Left ventricle myocardium inferior (tissue), 1 donor: ENCODE measurements around the gene SNAP29. TPM values are rescaled to one million over a fixed set of nuclear protein-coding genes. Genes with fewer than 3 reads are reported as not detected.
"Not testable (repeated sequence)": the region's sequence is repeated elsewhere in the genome, so short reads cannot be mapped to it uniquely, and the experiment has no call there.

Experiments
- DNase-seq: peaks from one replicate; pipeline ENCODE4 v3.0.0-alpha.2; 2020
- H3K27ac ChIP-seq: fragments of 200-600 bp; replicated peaks from 2 replicates; pipeline ENCODE4 v1.8.0; 2021
- H3K27me3 ChIP-seq: fragments of 200-600 bp; 2 replicates; pipeline ENCODE4 v1.8.0; 2021; ENCODE audit warnings: low read depth
- H3K36me3 ChIP-seq: fragments of 200-600 bp; 2 replicates; pipeline ENCODE4 v1.8.0; 2021
- H3K4me1 ChIP-seq: fragments of 200-600 bp; 2 replicates; pipeline ENCODE4 v1.8.0; 2021
- H3K4me3 ChIP-seq: fragments of 200-600 bp; 2 replicates; pipeline ENCODE4 v1.8.0; 2021; ENCODE audit warnings: mild to moderate bottlenecking, moderate library complexity
- H3K9me3 ChIP-seq: fragments of 200-600 bp; replicated peaks from 2 replicates; pipeline ENCODE4 v1.8.0; 2021
- intact Hi-C: fragments of 100-400 bp; cut with micrococcal nuclease; formaldehyde crosslinking; loops from one replicate; pipeline ENCODE4 v1.11.0; 2022
- total RNA-seq: library from RNA; stranded (reverse); fragmentation: NEBNext Ultra II Directional; extraction: Animal tissue kit (Norgen Biotek cat#: 25700); gene quantifications from one replicate; pipeline ENCODE4 v1.2.1, GENCODE V29; 2021
- TF ChIP-seq, protein P1 (sequence below): fragments of 200-600 bp; IDR thresholded peaks from 2 replicates; pipeline ENCODE4 v1.8.0; 2021; ENCODE audit warnings: antibody characterized with exemption, mild to moderate bottlenecking, borderline replicate concordance
- donor health status: DM: no; HTN: yes; CAD: no; lungs with severe emphysema.

SNAP29 gene
- total RNA-seq, 1 donor from 2014 or later: 25.8 TPM

GRCh38 chr22:20903093-20903492, 44.3 kb downstream of the SNAP29 start:
- TF ChIP-seq, protein P1, sequence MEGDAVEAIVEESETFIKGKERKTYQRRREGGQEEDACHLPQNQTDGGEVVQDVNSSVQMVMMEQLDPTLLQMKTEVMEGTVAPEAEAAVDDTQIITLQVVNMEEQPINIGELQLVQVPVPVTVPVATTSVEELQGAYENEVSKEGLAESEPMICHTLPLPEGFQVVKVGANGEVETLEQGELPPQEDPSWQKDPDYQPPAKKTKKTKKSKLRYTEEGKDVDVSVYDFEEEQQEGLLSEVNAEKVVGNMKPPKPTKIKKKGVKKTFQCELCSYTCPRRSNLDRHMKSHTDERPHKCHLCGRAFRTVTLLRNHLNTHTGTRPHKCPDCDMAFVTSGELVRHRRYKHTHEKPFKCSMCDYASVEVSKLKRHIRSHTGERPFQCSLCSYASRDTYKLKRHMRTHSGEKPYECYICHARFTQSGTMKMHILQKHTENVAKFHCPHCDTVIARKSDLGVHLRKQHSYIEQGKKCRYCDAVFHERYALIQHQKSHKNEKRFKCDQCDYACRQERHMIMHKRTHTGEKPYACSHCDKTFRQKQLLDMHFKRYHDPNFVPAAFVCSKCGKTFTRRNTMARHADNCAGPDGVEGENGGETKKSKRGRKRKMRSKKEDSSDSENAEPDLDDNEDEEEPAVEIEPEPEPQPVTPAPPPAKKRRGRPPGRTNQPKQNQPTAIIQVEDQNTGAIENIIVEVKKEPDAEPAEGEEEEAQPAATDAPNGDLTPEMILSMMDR: no peak
- Histone ChIP-seq H3K9me3 (no peaks in the 10 kb centered on the region), H3K27me3 (no peaks in the 10 kb centered on the region), H3K27ac (no peak overlapping the region), H3K36me3 (no peaks in the 10 kb centered on the region), H3K4me3 (no peak overlapping the region), H3K4me1 (no peaks in the 10 kb centered on the region)
- DNase-seq: no peak
- intact Hi-C loops: no loop called here

- no peaks in the 10 kb centered on the region for H3K9me3 ChIP-seq
- TF ChIP-seq, protein P1: no peak
- intact Hi-C loops: no loop called here
- no peak overlapping the region for H3K4me3 ChIP-seq
- no peaks in the 10 kb centered on the region for H3K36me3 ChIP-seq
- no peaks in the 10 kb centered on the region for H3K27me3 ChIP-seq
- H3K27ac ChIP-seq: no peak overlapping the region
- no peaks in the 10 kb centered on the region for H3K4me1 ChIP-seq
- DNase-seq: no peak
These were observed 45.5 kb downstream of the SNAP29 start for GRCh38 chr22:20904008-20904979.

DNA sequence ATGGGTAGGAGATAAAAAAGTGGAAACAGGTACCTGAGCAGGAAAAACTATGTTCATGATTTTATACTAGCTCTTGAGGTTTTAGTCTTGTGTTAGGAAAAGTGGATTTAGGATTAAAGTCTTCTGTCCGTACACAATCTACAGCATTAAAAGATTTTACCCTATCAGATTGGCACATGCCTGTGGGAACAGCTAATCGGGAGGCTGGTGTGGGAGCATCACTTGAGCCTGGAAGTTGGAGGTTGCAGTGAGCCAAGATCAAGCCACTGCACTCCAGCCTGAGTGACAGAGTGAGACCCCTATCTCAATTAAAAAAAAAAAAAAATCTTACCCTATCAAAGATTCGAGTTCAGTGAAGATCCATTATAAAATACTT, 46.2 kb downstream of the SNAP29 start:
- Histone ChIP-seq H3K36me3 (no peaks in the 10 kb centered on the region), H3K4me3 (no peak overlapping the region), H3K4me1 (no peaks in the 10 kb centered on the region), H3K27ac (no peak overlapping the region), H3K9me3 (no peaks in the 10 kb centered on the region), H3K27me3 (no peaks in the 10 kb centered on the region)
- TF ChIP-seq, protein P1: no peak
- intact Hi-C loops: no loop called here
- no peak for DNase-seq

DNA sequence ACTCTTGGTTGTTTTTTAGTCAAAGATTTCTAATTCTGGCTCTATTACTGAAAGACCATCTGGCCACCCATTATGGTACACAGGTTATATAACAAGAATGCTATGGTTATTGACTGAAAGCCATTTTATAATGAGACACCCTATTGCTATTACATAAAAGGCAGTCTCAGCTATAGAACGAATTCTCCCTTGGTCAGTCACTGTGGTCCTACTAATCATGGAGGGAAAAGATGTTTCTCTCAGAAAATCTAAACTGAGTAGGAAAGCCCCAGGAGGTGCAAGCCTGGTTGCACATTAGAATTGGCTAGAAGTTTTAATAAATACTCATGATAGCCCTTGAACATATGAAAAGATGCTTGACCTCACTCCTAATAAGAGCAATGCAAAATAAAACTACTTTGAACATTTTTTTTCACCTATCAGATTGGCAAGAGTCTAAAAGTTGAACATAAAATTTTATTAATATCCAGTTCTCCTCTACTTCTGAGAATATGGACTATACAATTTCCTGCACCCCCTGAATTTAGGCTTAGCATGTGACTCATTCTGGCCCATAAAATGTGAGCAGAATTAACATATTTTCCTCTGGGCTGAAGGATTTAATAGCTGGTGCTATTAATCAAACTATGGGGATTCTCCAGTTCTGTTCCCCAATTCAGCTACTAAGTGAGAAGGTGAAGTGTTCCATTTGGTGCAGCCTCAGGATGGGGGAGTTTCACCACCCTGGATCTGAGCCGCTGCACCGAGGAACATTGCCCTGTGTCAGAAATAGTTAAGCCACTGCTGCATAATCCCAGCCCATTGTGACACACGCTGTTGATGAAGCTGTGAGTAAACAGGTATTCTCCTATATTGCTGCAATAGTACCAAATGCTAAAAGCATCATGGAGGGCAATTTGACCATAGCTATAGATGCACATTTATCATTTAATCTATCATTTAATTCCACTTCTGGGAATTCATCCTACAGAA, 46.9 kb downstream of the SNAP29 start:
- Histone ChIP-seq H3K27ac (no peak overlapping the region), H3K36me3 (no peaks in the 10 kb centered on the region), H3K4me3 (no peak overlapping the region), H3K4me1 (no peaks in the 10 kb centered on the region), H3K9me3 (no peaks in the 10 kb centered on the region), H3K27me3 (no peaks in the 10 kb centered on the region)
- no peak for DNase-seq
- TF ChIP-seq, protein P1: no peak
- intact Hi-C loops: no loop called here

GRCh38 chr22:20906387-20906767, 47.6 kb downstream of the SNAP29 start:
- Histone ChIP-seq H3K9me3 (no peaks in the 10 kb centered on the region), H3K27me3 (no peaks in the 10 kb centered on the region), H3K36me3 (no peaks in the 10 kb centered on the region), H3K27ac (no peak overlapping the region), H3K4me1 (no peaks in the 10 kb centered on the region), H3K4me3 (no peak overlapping the region)
- TF ChIP-seq, protein P1: no peak
- intact Hi-C loops: no loop called here
- DNase-seq: no peak

- H3K27me3 ChIP-seq, H3K27ac ChIP-seq, H3K9me3 ChIP-seq, H3K4me1 ChIP-seq, DNase-seq, intact Hi-C loops, H3K36me3 ChIP-seq, H3K4me3 ChIP-seq: not testable (repeated sequence)
These were observed 49.9 kb downstream of the SNAP29 start for GRCh38 chr22:20908717-20909116.
